Left hindlimb (tissue), 1 donor: Measurements from ENCODE around the gene TENM3.

Experiments
- DNase-seq: peaks from one replicate; pipeline ENCODE4 v3.0.0-alpha.2; 2018

The TENM3 gene

GRCh38 chr4:182255441-182256190 lies 12.4 kb downstream of the TENM3 start:
- no peak for DNase-seq

GRCh38 chr4:182257016-182257415 lies 13.8 kb downstream of the TENM3 start:
- no peak for DNase-seq

GRCh38 chr4:182257503-182257902 lies 14.3 kb downstream of the TENM3 start:
- no peak for DNase-seq

GRCh38 chr4:182258441-182259000 lies 15.3 kb downstream of the TENM3 start:
- no peak for DNase-seq

- DNase-seq: no peak
Observed at GRCh38 chr4:182261651-182262223, 18.5 kb downstream of the TENM3 start.

- DNase-seq: no peak
Observed at GRCh38 chr4:182263562-182263961, 20.4 kb downstream of the TENM3 start.

- DNase-seq: no peak
Observed at GRCh38 chr4:182264139-182264752, 21.0 kb downstream of the TENM3 start.

- DNase-seq: no peak
Observed at GRCh38 chr4:182265881-182266280, 22.7 kb downstream of the TENM3 start.

- no peak for DNase-seq
Observed at GRCh38 chr4:182267048-182267447, 23.8 kb downstream of the TENM3 start.

- DNase-seq: no peak
Observed at GRCh38 chr4:182268966-182269365, 25.8 kb downstream of the TENM3 start.

- DNase-seq: no peak
Observed at GRCh38 chr4:182271731-182272130, 28.5 kb downstream of the TENM3 start.

- DNase-seq: no peak
Observed at GRCh38 chr4:182272151-182272550, 28.9 kb downstream of the TENM3 start.

- no peak for DNase-seq
Observed at GRCh38 chr4:182273191-182273935, 30.2 kb downstream of the TENM3 start.

GRCh38 chr4:182276210-182277109 lies 33.3 kb downstream of the TENM3 start:
- no peak for DNase-seq

- no peak for DNase-seq
Observed at GRCh38 chr4:182277377-182277776, 34.2 kb downstream of the TENM3 start.

GRCh38 chr4:182278729-182279128 lies 35.5 kb downstream of the TENM3 start:
- DNase-seq: no peak

GRCh38 chr4:182280436-182281111 lies 37.4 kb downstream of the TENM3 start:
- DNase-seq: no peak

- no peak for DNase-seq
Observed at GRCh38 chr4:182286035-182286434, 42.8 kb downstream of the TENM3 start.

GRCh38 chr4:182286931-182287330 lies 43.7 kb downstream of the TENM3 start:
- no peak for DNase-seq

GRCh38 chr4:182288534-182288933 lies 45.3 kb downstream of the TENM3 start:
- DNase-seq: no peak

- DNase-seq: no peak
Observed at GRCh38 chr4:182289809-182290208, 46.6 kb downstream of the TENM3 start.

- no peak for DNase-seq
Observed at GRCh38 chr4:182291175-182291574, 48.0 kb downstream of the TENM3 start.
